ENCODE measurements around the gene HLA-G.

DNA sequence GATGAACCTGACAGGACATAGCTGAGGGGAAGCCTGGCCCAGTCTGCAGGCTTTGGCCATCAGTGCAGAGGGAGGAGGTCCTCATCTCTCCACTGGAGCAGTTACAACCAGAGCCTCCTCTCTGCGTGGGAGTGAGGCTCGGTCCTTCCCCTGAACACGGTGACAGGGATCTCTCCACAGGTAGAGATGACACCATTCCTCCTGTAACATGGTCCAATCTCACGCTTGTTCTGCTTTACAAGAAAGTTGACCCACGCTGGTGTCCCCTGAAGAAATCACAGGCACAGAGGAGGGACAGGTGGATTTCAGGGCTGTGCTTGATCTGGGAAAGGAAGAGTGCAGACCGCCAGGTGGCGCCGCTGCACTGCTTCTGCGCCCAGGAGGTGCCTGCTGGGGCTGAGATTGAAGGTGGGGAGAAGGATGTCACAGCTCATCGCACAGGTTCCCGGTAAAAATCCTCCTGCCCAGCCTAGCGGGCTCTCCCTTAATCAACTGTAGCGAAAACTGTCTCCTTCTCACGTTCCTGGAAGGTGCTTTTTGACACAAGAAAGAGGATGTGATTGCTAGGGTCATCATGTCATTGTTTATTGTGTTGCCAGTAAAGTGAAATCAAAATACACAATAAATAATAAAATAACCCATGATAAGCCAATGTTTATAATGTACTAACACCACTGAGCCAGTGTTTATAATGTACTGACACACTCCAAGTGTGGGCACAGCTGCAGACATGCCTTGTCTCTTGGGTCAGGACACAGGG, 20.4 kb downstream of the HLA-G start:
- TF ChIP-seq YY1 (IDR thresholded peaks at IDR 0.05; ENCODE audit: insufficient read depth, insufficient read length) (no peak), ZNF274 (IDR thresholded peaks at IDR 0.05; ENCODE audit: low read depth, low read length) (no peak), SUZ12 (IDR thresholded peaks at IDR 0.05; ENCODE audit: extremely low read depth, insufficient read depth, insufficient read length) (no peak)

Measured in NT2/D1 (cell line).